ENCODE data around the gene GIPR.
"Not testable (repeated sequence)": the region's sequence is repeated elsewhere in the genome, so short reads cannot be mapped to it uniquely, and the experiment has no call there.

GIPR gene, protein sequence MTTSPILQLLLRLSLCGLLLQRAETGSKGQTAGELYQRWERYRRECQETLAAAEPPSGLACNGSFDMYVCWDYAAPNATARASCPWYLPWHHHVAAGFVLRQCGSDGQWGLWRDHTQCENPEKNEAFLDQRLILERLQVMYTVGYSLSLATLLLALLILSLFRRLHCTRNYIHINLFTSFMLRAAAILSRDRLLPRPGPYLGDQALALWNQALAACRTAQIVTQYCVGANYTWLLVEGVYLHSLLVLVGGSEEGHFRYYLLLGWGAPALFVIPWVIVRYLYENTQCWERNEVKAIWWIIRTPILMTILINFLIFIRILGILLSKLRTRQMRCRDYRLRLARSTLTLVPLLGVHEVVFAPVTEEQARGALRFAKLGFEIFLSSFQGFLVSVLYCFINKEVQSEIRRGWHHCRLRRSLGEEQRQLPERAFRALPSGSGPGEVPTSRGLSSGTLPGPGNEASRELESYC

DNA sequence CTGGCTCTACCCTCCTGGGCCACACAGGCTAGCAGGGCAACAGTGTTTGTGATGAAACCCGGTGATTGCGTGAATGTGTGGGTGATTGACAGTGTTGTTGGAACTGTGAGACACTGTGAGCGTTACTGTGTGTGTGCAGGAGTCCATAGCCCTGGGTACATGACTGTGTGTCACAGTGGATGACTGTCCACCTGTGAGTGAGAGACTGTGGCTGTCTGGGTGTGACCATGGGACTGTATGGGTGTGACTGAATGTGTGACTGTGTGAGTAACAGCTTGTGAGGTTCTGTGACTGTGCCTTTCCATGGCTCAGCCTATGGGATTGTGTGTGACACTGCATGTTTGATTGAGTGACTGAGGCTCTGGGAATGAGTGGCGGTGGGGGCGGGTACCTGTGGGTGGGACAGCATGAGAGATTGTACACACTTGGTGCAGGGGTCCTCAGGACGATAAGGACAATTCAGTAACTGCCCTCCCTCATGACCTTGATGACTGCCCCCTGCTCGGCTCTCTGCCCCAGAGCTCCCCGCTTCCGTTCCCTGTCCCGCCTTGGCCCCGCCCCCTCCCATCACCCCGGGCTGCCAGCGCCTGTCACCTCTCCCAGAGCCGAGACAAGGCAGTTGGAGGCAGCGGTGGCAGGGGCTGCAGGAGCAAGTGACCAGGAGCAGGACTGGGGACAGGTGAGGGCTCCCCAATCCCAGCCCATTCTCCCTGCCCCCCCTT is at the start of gene GIPR:
GIPR (plus strand) TSS at position 602 of the 722 bp plus-strand sequence. CDS start 1,300 bp downstream, outside the sequence.
- DNase-seq (ENCODE audit: low read depth in 2 of 2), result peak; percentile 56 to 66

DNA sequence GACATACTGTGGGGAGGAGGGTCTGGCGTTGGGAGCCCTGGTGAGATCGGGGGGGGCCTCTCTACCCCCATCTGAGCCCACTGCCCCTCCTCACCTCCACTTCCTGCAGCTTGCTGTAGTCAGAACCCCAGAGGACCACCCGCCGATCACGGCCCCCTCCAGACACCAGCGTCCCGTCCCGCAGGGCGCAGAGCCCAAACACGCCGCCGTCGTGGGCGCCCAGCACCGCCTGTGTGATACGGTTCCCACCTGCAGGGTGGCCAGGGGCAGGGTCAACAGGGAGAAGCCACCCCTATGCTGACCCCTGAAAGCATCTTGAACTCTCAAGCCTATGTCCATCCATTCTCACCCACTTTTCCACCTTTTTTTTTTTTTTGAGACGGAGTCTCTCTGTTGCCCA is 46.6 kb upstream of the GIPR start:
- no peak for DNase-seq (ENCODE audit: low read depth in 2 of 2)

DNA sequence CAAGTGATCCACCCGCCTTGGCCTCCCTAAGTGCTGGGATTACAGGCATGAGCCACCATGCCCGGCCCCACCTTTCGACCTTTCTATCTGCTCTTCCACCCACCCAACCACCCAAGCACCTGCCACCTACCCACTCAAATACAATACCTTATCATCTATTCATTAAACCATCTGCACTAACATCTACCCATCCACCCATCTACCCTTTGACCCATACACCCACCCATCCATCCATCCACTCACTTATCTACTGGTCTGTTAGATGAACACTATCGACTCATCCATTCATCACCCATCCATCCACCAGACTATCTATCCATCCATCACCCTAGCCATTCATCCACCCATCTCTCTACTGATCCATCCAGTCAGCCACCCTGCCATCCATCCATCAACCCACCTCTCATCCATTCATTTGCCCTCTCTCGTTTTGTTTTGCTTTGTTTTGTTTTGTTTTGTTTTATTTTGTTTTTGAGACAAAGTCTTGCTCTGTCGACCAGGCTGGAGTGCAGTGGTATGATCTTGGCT is 46.0 kb upstream of the GIPR start:
- DNase-seq (ENCODE audit: low read depth in 2 of 2), result no peak

DNA sequence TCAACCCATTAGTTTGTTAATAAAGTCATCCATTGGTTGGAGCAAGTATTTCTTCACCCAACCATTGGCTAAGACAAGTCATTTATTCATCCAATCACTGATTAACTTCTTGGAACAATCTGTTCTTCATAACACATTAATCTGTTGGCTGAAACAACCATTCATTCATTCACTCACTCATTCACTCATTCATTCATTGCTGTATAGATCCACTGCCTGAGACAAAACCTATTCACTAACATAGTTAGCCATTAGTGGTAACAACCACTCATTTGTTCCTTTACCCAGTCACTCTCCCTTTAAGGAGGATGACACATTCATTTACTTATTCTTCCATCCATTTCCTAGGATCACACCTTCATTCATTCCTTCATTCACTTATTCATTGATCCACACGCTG is 44.0 kb upstream of the GIPR start:
- no peak for DNase-seq (ENCODE audit: low read depth in 2 of 2)

DNA sequence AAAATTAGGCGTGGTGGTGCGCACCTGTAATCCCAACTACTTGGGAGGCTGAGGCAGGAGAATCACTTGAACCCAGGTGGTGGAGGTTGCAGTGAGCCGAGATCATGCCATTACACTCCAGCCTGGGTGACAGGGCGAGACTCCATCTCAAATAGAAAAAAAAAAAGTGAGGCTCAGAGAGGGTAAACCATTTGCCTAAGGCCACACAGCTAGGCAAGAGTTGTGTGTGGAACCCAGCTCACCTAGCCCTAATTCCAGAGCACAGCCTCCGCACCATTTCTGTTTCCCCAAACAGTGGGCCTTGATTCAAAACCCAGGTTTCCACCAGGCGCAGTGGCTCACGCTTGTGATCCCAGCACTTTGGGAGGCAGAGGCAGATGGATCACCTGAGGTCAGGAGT is 39.8 kb upstream of the GIPR start:
- not testable (repeated sequence) for DNase-seq (ENCODE audit: low read depth in 2 of 2)

DNA sequence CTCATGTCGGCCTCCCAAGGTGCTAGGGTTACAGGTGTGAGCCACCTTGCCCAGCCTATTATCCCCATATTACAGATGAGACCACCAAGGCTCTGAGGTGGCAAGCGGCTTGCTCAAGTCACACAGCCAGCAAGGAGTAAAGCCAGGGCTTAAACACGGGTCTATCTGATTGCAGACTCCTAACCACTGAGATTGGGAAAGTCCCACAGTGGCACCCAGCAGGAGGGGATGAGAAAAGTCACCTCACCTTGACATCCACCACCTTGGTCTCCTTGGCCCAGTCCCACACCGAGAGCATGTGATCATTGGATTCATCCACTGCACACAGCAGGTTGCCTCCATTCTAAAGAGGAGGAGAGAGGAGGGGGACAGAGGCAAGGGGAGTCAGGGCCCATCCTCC is 38.3 kb upstream of the GIPR start:
- no peak for DNase-seq (ENCODE audit: low read depth in 2 of 2)

DNA sequence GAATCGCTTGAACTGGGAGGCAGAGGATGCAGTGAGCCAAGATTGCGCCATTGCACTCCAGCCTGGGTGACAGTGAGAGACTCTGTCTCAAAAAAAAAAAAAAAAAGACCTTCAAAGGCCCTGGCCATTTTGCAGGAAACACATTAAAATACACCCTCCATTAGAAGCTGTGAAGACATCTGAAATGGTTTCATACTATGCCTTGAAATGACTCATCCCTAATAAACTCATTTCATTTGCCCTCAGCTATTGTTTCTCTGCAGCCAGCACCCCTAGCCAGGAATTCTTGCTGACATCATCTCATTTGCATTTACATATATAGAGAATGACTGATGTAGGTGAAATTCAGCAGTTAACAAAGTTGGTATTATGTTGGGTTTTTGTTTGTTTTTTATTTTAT is 37.6 kb upstream of the GIPR start:
- DNase-seq (ENCODE audit: low read depth in 2 of 2), result no peak

DNA sequence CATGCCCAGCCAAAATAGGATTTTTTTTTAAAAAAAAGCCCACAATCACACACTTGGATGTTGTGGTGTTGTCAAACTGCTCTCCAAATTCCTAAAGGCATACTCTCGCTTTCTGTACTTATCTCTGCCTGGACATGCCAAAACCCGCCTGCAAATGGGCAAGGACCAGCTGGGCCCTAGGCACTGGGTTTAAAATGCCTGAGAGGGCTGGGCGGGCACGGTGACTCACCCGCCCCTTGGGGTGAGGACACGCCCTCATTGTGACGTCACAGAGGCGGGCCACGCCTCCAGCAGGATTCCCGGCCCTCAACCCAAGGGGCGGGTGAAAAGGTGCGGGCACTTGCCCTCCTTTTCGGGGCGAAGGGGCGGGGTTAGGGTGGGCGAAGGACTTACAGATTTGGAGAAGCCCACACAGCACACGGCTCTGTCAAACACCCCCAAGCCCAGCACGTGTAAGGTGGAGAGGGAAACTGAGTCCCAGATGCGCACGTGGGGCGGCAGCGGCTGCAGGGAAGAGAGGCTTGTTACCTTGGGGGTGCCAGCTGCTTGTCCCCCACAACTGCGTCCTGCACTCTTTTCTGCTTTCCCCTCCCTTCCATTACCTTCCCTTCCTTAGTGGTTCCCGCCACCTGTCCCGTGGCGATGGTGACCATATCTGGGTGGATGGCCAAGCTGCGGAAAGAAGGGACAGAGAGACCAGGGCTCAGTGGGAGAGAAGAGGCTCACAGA is 35.4 kb upstream of the GIPR start:
- peak; percentile 25 to 37 for DNase-seq (ENCODE audit: low read depth in 2 of 2)

DNA sequence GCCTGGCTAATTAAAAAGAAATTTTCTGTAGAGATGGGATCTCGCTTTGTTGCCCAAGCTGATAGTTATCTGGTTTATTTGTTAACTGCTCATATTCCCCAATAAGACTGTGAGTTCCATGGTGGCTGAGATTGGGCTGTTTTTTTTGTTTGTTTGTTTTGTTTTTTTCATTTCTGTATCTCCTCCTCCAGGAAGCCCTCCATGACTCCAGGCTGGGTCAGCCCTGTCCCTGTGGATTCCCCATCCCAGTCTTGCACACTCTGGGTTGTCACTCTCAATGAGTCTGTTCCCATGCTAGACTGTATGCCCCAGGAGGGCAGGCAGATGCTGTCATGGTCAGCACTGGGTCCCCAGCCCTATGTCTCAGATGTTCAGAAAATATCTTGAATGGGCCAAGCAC is 31.7 kb upstream of the GIPR start:
- no peak for DNase-seq (ENCODE audit: low read depth in 2 of 2)

DNA sequence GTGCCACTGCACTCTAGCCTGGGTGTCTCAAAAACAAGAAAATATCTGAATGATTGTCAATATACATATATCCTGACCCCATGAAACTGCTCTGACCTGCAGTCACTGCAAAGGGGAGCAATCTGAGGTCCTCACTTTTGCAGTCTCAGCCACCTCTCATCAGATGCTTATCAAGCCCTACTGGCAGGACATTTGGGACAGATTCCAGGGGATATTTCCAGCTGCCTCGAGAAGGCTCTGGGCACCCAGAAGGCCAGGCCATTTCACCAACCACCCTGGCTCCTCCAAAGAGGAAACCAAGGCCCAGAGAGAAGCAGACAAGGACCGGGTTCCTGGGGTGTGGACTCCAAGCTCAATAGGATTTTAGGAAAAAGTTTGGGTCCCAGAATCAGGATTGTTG is 31.1 kb upstream of the GIPR start:
- no peak for DNase-seq (ENCODE audit: low read depth in 2 of 2)

DNA sequence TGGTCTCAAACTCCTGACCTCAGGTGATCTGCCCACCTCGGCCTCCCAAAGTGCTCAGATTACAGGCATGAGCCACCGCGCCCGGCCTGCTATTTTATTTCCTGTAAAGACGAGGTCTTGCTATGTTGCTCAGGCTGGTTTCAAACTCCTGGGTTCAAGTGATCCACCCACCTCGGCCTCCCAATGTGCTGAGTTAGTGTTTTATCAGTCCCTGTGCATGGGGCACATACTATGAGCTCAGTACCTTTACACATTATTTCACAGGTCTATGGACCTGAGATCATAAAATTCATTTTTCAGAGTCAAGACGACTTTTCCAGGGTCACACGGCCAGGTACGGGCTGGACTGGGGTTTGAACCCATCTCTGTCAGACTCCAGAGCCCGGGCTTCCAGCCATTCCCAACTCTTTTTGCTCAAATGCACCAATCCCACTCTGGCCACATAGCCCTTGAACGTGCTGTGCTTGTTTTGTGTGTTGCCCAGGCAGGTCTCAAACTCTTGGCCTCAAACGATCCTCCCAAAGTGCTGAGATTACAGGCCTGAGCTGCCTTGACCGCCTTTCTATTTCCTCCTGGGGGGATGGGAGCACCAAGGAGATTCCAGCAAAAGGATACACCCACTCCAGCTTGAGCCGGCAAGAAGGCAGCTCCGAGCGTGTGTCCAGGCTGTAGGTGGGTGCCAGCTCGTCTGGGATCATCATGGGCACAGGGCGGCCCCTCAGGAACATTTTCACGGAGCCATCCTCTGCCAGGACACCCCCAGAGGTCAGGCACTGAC is 29.9 kb upstream of the GIPR start:
- no peak for DNase-seq (ENCODE audit: low read depth in 2 of 2)

DNA sequence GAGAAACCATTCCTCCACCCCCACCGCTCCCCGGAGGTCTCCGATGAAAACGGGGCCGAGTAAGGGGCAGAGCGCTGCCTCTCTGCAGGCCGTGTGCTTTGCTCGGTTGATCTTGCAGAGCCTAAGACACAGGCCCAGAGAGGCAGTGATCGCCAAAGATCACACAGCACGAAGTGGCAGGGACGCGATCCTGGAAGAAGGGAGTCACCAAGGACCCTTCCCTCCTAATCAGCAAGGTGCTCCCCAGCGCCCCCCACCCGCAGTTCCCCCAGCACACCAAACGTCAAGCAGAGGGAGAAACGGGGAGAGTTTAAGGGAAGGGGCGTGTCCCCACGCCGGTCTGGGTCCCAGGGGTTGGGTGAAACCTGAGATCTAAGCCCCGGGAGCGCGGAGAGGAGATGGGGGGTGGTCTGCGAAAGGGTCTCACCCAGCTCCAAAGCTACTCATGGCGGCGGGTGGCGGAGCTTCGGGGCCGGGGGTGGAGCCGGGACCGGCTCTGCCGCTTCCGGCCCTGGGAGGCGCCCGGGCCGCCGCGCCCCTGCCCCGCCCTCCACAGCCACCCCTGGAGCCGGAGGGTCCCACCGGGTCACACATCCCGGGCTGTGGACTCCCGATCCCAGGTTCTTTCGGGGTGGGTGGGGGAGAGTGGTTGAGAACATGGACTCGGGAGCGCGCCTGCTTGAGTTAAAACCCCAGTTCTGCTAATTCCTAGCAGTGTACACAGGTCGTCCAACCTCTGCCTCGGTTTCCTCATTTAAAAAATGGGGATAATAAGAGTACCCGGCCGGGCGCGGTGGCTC is 28.9 kb upstream of the GIPR start, which contains the start of gene EML2:
EML2 (minus strand) TSS at position 468 of the 800 bp plus-strand sequence; CDS start at position 447, 21 bp downstream.
- DNase-seq (ENCODE audit: low read depth in 2 of 2), result peak; percentile 36 to 48

DNA sequence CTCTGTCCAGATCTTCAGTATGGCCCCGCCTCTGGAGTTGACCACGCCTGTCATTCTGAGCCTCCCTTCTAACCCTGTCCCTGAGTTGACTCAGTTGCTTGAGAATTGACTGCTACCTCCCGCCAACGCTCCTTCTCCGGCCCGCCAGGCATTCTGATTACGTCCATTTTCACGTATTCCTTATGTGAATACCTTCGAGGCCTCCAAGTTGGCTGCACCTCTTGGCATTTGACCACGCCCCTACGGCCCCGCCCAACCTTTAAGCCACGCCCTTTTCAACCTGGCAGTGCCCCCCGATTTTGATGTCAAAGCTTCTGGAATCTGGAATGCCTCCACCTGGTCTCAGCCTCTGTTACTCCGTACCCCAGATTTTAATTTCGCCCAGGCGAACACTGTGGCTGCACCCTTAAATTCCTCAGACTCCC is 27.2 kb upstream of the GIPR start:
- DNase-seq (ENCODE audit: low read depth in 2 of 2), result peak in 1 of 2 donors; percentile 42

DNA sequence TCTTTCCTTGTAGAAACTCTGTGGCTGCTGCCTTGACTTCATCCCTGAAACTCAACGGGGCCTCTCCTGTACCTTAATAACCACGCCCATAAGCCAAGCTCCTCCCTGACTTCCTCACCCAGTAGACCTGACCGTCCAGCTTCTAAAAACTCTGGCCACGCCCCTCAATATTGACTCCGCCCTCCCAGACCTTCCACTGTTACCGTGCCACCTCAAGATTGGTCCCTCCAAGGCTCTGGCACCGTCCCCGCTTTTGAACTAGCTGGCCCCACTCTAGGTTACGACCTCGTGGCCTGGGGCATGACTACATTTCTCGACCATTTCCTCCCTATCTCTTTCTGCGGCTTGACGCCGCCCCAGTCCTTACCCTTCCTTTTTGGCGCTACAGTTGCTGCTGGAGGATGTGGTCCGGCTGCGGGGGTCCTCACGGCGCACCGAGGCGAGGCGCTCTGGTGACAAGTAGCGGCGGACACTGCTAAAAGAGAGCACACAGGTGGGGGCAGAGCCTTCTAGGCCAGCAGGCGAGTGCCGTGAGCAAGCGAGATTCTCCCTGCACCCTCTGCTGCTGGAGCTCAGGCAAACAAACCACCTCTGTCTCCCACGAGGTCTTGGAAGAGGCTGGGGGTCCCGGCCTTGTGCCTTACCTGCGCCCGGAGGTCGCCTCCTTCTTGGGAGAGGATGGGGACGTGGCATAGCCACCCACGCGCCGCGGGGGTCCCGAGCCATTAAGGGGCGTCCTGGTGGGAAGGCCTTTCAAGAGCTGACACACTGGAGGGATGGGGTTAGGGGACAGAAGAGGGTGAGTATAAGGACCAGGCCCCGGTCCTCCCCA is 26.5 kb upstream of the GIPR start:
- DNase-seq (ENCODE audit: low read depth in 2 of 2), result peak; percentile 82 to 86

DNA sequence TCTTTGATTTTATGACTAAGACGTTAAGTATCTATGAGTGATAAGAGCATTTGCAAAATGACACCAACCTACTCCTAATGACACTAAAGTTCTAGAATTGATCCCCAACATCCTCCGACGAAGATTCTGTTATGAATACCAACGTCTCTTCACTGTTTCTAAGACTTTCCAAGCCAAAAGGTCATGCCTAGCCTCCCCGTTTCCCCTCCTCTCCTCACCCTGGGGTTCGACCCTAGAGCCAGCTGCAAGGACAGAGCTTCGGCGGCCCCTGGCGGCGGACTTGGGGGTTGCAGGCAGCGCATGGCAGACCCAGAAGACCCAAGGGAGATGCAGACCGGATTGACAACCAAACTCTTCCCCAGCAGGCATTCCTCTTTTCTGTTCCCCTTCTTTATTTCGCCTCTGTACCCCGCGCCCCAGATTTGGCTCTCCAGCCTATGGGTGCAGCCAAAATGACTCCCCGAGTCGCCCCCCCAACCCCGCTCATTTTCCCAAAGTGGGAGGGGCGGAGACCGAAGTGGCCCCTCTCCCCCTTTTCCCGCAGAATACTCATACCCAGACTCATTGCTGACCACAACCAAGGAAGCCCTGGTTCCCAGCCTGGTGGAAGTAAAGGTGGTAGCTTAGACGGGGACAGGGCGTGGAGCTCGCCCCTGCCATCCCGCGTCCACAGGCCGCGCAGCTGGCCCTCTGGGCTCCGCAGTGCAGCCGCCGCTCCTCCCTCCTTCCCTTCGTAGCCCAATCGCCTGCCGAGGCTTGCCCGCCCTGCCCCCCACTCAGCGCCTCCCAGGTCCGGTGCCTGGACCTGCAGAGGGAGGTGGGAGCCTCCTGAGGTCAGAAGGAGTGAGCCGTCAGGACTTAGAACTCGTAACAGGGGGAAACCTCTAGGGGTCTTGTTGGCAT is 24.7 kb upstream of the GIPR start:
- peak; percentile 88 to 93 for DNase-seq (ENCODE audit: low read depth in 2 of 2)

DNA sequence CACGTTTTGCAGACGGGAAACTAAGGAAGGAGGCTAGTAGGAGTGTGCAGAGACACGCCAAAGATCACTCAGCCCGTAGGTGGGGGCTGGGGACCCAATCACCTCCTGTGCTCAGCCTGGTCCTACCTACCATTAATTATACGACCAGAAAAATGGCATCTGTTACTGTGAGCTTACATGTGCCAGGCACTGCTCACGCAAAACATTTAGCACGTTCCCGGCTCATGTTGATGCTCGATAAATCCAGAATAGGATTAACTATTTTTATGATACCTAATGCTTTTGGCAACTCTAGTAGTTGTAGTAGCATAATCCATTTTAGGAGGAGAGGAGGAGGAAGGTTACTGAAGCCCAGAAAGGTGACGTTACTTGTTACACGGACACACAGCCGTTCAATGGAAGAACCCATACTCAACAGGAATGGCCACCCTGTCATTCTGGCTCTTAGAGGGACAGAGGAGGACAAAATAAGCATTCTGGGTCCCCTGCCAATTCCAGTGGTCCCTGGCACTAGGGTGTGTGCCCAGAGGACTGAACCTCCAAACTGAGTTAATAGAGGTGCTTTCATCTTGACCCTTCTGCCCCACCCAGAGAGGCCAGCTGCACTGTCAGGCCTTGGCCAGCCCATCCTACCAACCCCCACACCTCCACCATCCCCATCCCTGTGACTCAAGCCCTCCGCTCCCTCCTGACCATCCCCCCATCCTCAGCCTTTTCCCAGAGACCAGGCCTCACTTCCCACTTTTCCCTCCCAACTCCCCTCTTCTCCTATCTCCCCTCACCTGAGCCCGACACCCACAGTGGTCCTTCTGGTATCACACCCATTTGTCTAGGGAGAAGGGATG is 23.9 kb upstream of the GIPR start:
- no peak for DNase-seq (ENCODE audit: low read depth in 2 of 2)

DNA sequence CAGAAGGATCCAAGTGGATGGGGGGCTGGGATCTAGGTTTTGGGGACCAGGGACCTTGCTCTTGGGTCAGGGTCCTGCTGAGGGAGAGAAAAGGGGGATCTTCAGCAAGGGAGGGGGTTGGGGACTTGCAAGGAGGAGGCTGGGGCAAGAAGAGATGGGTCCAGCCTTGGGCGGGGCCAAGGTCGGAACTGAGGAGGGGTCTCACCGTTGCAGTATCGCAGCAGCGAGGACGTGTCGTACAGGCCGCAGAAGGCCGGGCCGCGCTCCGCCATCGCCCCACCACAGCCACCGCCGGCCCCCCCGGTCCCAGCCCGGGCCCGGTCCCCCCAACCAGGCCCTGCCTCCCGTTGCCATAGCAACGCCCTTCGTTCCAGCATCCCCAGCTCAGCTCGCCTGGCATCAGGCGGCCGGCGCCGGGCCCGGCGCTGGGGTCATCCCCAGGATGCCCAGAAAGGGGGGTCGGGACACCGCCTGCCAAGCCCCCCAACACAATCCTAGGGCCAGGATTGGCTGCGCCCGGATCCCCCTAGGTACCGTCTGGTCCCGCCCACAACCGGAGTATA is 22.9 kb upstream of the GIPR start:
- no peak for DNase-seq (ENCODE audit: low read depth in 2 of 2)
